HepG2 (cell line): ENCODE data around the gene SLC1A2. TPM values are rescaled to one million over a fixed set of nuclear protein-coding genes. Genes with fewer than 3 reads are reported as not detected.

ENCODE experiments used
- ATAC-seq: fragments of 200-7000 bp; cut with Tn5 transposase; 3 replicates; pipeline ENCODE4 v1.9.1; 2020; ENCODE audit warnings: mild to moderate bottlenecking, moderate library complexity
- BruUV-seq: library from RNA; stranded (reverse); fragments of 400-500 nt; replicated peaks from 2 replicates; lab custom pipeline; 2021; lab: Mats Ljungman, UMichigan
- CTCF ChIA-PET: fragments of 300-600 bp; formaldehyde crosslinking; extraction: SDS; loops from one replicate; lab custom pipeline; 2021; ENCODE audit warnings: low total read pairs, inconsistent platforms, low intra/inter-chr PET ratio; lab: Yijun Ruan, JAX
- POLR2A ChIA-PET: fragments of 350-600 bp; sonication (Branson Sonifier 250); formaldehyde crosslinking; loops from one replicate; lab custom pipeline; 2020; ENCODE audit warnings: antibody characterized with exemption, inconsistent platforms; lab: Yijun Ruan, JAX
- DNase-seq: peaks from one replicate; pipeline ENCODE4 v3.0.0-alpha.2; 2015; ENCODE audit warnings: low spot score
- FAIRE-seq: peaks from 3 replicates; lab custom pipeline; 2011; peaks lifted over from hg19 to GRCh38; lab: Jason Lieb, UNC
- H2AFZ ChIP-seq: one replicate; pipeline ENCODE4 v1.6.1; 2011; ENCODE audit warnings: low read length, inconsistent platforms
- H3K27ac ChIP-seq: fragments of 300-600 bp; 3 replicates; pipeline ENCODE4 v1.8.0; 2011; ENCODE audit warnings: mixed run types, mild to moderate bottlenecking, mixed read lengths, low read length, inconsistent platforms; ENCODE audit not compliant: insufficient read depth; ENCODE audit errors: extremely low read length
- H3K27me3 ChIP-seq, 2 experiments: fragments of 200-600 bp in 1 of 2; 2 replicates in 1 of 2; 3 replicates in 1 of 2; pipeline versions ENCODE4 v1.6.0 to v1.8.0; 2011; ENCODE audit warnings: low read length in 2 of 2, mild to moderate bottlenecking in 2 of 2, moderate library complexity in 2 of 2, inconsistent platforms in 1 of 2; ENCODE audit not compliant: insufficient read depth in 2 of 2, control insufficient read depth in 1 of 2
- H3K36me3 ChIP-seq, 2 experiments: fragments of 200-600 bp in 1 of 2; replicated peaks in 1 of 2; 2 replicates in 1 of 2; 3 replicates in 1 of 2; pipeline versions ENCODE4 v1.5.1 to v1.8.0; 2011; ENCODE audit warnings: low read length in 2 of 2, inconsistent platforms in 1 of 2; ENCODE audit not compliant: insufficient read depth in 2 of 2, control insufficient read depth in 1 of 2
- H3K4me1 ChIP-seq: 2 replicates; pipeline ENCODE4 v1.5.1; 2012; ENCODE audit warnings: low read length, inconsistent platforms; ENCODE audit not compliant: insufficient read depth
- H3K4me2 ChIP-seq: 2 replicates; pipeline ENCODE4 v1.6.0; 2011; ENCODE audit warnings: low read depth, low read length, inconsistent platforms
- H3K4me3 ChIP-seq, 3 experiments: fragments of 200-600 bp in 1 of 3; sonication (generic), shearing (Covaris generic) in 1 of 3; replicated peaks in 1 of 3; 2 replicates each; pipeline ENCODE4 v1.5.1; 2011 to 2016; ENCODE audit warnings: low read length in 3 of 3, inconsistent platforms in 2 of 3, low read depth in 2 of 3, mild to moderate bottlenecking in 2 of 3, control low read depth in 1 of 3, mixed read lengths in 1 of 3; ENCODE audit not compliant: insufficient read depth in 1 of 3
- H3K79me2 ChIP-seq: one replicate; pipeline ENCODE4 v1.6.1; 2011; ENCODE audit warnings: low read length, inconsistent platforms; ENCODE audit not compliant: insufficient read depth
- H3K9ac ChIP-seq: 2 replicates; pipeline ENCODE4 v1.6.0; 2011; ENCODE audit warnings: mild to moderate bottlenecking, low read depth, low read length, inconsistent platforms; ENCODE audit not compliant: insufficient read depth
- H3K9me3 ChIP-seq: 2 replicates; pipeline ENCODE4 v1.5.1; 2012; ENCODE audit warnings: mild to moderate bottlenecking, low read length
- H4K20me1 ChIP-seq: 2 replicates; pipeline ENCODE4 v1.6.0; 2011; ENCODE audit warnings: inconsistent platforms, mild to moderate bottlenecking, low read length, moderate library complexity; ENCODE audit not compliant: insufficient read depth
- ARNTL ChIP-seq: sonication (generic); formaldehyde crosslinking; IDR thresholded peaks from 2 replicates; pipeline ENCODE4 v1.4.0; 2020; ENCODE audit warnings: mild to moderate bottlenecking, missing genetic modification reagents
- CCDC6 ChIP-seq: sonication (generic); formaldehyde crosslinking; IDR thresholded peaks from 2 replicates; pipeline ENCODE4 v1.8.1; 2022; ENCODE audit warnings: mild to moderate bottlenecking, missing genetic modification reagents, moderate library complexity
- CERS6 ChIP-seq: sonication (generic); formaldehyde crosslinking; IDR thresholded peaks from 2 replicates; pipeline ENCODE4 v1.5.0; 2020; ENCODE audit warnings: missing genetic modification reagents
- ELF1 ChIP-seq: sonication (generic); formaldehyde crosslinking; IDR thresholded peaks from 2 replicates; pipeline ENCODE4 v1.4.0; 2020; ENCODE audit warnings: missing genetic modification reagents
- GMEB1 ChIP-seq: sonication (generic); formaldehyde crosslinking; IDR thresholded peaks from 2 replicates; pipeline ENCODE4 v1.5.1; 2020; ENCODE audit warnings: missing genetic modification reagents, mild to moderate bottlenecking, borderline replicate concordance
- HDAC1 ChIP-seq: sonication (generic); formaldehyde crosslinking; IDR thresholded peaks from 2 replicates; pipeline ENCODE4 v1.5.1; 2020; ENCODE audit warnings: mild to moderate bottlenecking, missing genetic modification reagents
- HNRNPLL ChIP-seq: fragments of 200-400 bp; formaldehyde crosslinking; IDR thresholded peaks from 2 replicates; pipeline ENCODE4 v1.6.1; 2017; ENCODE audit warnings: mild to moderate bottlenecking, low read depth, low read length; ENCODE audit not compliant: poor library complexity, severe bottlenecking
- JDP2 ChIP-seq: sonication (generic); formaldehyde crosslinking; IDR thresholded peaks from 2 replicates; pipeline ENCODE4 v1.8.1; 2022; ENCODE audit warnings: missing genetic modification reagents, borderline replicate concordance
- KAT2B ChIP-seq: fragments of 150-350 bp; IDR thresholded peaks from 2 replicates; pipeline ENCODE4 v1.6.1; 2014; ENCODE audit warnings: low read depth, low read length, borderline replicate concordance
- NCOA5 ChIP-seq: sonication (generic); formaldehyde crosslinking; IDR thresholded peaks from 2 replicates; pipeline ENCODE4 v1.4.0; 2020; ENCODE audit warnings: missing genetic modification reagents
- PRDM15 ChIP-seq: sonication (generic); formaldehyde crosslinking; IDR thresholded peaks from 2 replicates; pipeline ENCODE4 v1.4.0; 2020; ENCODE audit warnings: missing genetic modification reagents
- TCF12 ChIP-seq, 2 experiments: fragments of 450-650 bp in 1 of 2; sonication (generic) in 1 of 2; formaldehyde crosslinking in 1 of 2; IDR thresholded peaks; 2 replicates each; pipeline versions ENCODE4 v1.6.1 to v1.8.0; 2017 to 2022; ENCODE audit warnings: antibody characterized with exemption in 1 of 2, mild to moderate bottlenecking in 1 of 2, missing genetic modification reagents in 1 of 2, moderate library complexity in 1 of 2
- ZNF205 ChIP-seq: IDR thresholded peaks from 2 replicates; pipeline ENCODE4 v1.6.1; 2018; ENCODE audit warnings: missing biosample characterization, missing genetic modification reagents
- ZNF607 ChIP-seq: sonication (generic); formaldehyde crosslinking; IDR thresholded peaks from 2 replicates; pipeline ENCODE4 v1.5.1; 2020; ENCODE audit warnings: missing genetic modification reagents, mild to moderate bottlenecking, borderline replicate concordance
- WGBS: methylation state at CpG from one replicate; pipeline ENCODE4 v1.1.6; 2017; ENCODE audit warnings: low lambda C conversion rate; 5-methylcytosine and 5-hydroxymethylcytosine counted together
- in situ Hi-C: cut with HindIII; loops from 2 replicates; pipeline ENCODE4 v1.10.0; 2017; ENCODE audit warnings: low pct_unique_long_range_greater_than_20kb; ENCODE audit not compliant: extremely low pct_ligation_motif_present
- intact Hi-C: fragments of 100-400 bp; cut with micrococcal nuclease; formaldehyde crosslinking; loops from one replicate; pipeline ENCODE4 v1.10.0; 2022; ENCODE audit not compliant: unreplicated experiment
- polyA plus RNA-seq, 8 experiments: library from polyadenylated mRNA; depleted of rRNA in 3 of 8; stranded (reverse) in 7 of 8; unstranded in 1 of 8; fragments of >200 nt; fragmentation: Illumina TruSeq in 4 of 8; extraction: Trizol in 4 of 8; gene quantifications; 2 replicates each; pipeline versions ENCODE4 v1.2.1 to v1.2.3, GENCODE V29; 2011 to 2016; ENCODE audit warnings: low read depth in 4 of 8, missing spikeins in 1 of 8, mixed read lengths in 1 of 8; ENCODE audit not compliant: insufficient read depth in 1 of 8
- total RNA-seq, 5 experiments: library from RNA; depleted of rRNA; stranded (reverse); fragments of >200 nt; fragmentation: Illumina TruSeq; extraction: Trizol; gene quantifications; 2 replicates each; pipeline ENCODE4 v1.2.3, GENCODE V29; 2016; ENCODE audit warnings: low read depth in 1 of 5
- TF ChIP-seq, protein P1 (sequence below): sonication (generic); formaldehyde crosslinking; IDR thresholded peaks from 2 replicates; pipeline ENCODE4 v1.9.0; 2021; ENCODE audit warnings: missing genetic modification reagents, mild to moderate bottlenecking, borderline replicate concordance

The SLC1A2 gene
- total and polyA plus RNA-seq, 2 of the 13 experiments (the other 11 are each of a cell fraction or from before 2014, with no cell fraction given) = 23.2 to 43.2 TPM

- Histone ChIP-seq H3K27me3 (no peaks in the 10 kb centered on the region), H3K36me3 (peaks cover 7 to 15% of the 10 kb centered on the region in 2 experiments), H3K4me2 (peak overlapping the region; percentile 40), H2AFZ (no peak overlapping the region), H3K4me3 (no peak overlapping the region; a peak in 1 of 6 replicates), H3K9me3 (no peaks in the 10 kb centered on the region), H3K4me1 (peaks cover 26% of the 10 kb centered on the region), H3K79me2 (no peaks in the 10 kb centered on the region), H3K9ac (no peak overlapping the region; the same call in 1 of the 2 replicates), H4K20me1 (no peaks in the 10 kb centered on the region), H3K27ac (peak overlapping the region; percentile 87)
- intact Hi-C loops = no loop called here
- CTCF ChIA-PET = no interaction called here
- BruUV-seq = no TSS peak
- ATAC-seq (peak; percentile 88), DNase-seq (peak; percentile 52), FAIRE-seq (peak; percentile 70)
- 24% methylated on average over 5 of the region's 6 CpGs for WGBS
- in situ Hi-C loops = no loop called here
- POLR2A ChIA-PET = interaction anchor here (1.1 to 2.2 kb wide), 7 partner anchors 10 to 388 kb away, joined by 3 to 22 read pairs (median 5); no protein-coding TSS in a partner anchor
- no peak for TF ChIP-seq ELF1 (CRISPR knock-in tag)
- no peak for TF ChIP-seq KAT2B
- TF ChIP-seq CCDC6 (CRISPR knock-in tag) = no peak
- TF ChIP-seq ZNF607 (CRISPR knock-in tag) = no peak
- TF ChIP-seq PRDM15 (CRISPR knock-in tag) = no peak
- no peak for TF ChIP-seq TCF12 (IDR thresholded peaks at IDR 0.05)
- TF ChIP-seq TCF12 (CRISPR knock-in tag; IDR thresholded peaks at IDR 0.05) = no peak
- no peak for TF ChIP-seq GMEB1
- no peak for TF ChIP-seq NCOA5 (CRISPR knock-in tag)
- TF ChIP-seq ZNF205 (CRISPR knock-in tag) = no peak
- TF ChIP-seq JDP2 (CRISPR knock-in tag) = no peak
- TF ChIP-seq HDAC1 (CRISPR knock-in tag) = no peak
- no peak for TF ChIP-seq ARNTL
- no peak for TF ChIP-seq CERS6
- TF ChIP-seq HNRNPLL = no peak
- TF ChIP-seq, protein P1, sequence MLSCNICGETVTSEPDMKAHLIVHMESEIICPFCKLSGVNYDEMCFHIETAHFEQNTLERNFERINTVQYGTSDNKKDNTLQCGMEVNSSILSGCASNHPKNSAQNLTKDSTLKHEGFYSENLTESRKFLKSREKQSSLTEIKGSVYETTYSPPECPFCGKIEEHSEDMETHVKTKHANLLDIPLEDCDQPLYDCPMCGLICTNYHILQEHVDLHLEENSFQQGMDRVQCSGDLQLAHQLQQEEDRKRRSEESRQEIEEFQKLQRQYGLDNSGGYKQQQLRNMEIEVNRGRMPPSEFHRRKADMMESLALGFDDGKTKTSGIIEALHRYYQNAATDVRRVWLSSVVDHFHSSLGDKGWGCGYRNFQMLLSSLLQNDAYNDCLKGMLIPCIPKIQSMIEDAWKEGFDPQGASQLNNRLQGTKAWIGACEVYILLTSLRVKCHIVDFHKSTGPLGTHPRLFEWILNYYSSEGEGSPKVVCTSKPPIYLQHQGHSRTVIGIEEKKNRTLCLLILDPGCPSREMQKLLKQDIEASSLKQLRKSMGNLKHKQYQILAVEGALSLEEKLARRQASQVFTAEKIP (CRISPR knock-in tag) = no peak
These were observed 115.6 kb downstream of the SLC1A2 start for GRCh38 chr11:35303596-35304385.
